SU-DHL-6 (cell line): ENCODE measurements around the gene EML4.

Source experiments
- H2AFZ ChIP-seq: fragments of 200-600 bp; sonication (generic); 2 replicates; pipeline ENCODE4 v1.6.1; 2014; ENCODE audit warnings: low read depth, mild to moderate bottlenecking, moderate library complexity, mixed read lengths, antibody characterized with exemption, low read length; ENCODE audit not compliant: severe bottlenecking
- H3F3A ChIP-seq: fragments of 200-600 bp; shearing (Covaris generic); 2 replicates; pipeline ENCODE4 v1.6.0; 2016; ENCODE audit warnings: antibody characterized with exemption, mild to moderate bottlenecking; ENCODE audit not compliant: insufficient read depth
- H3K27ac ChIP-seq: fragments of 200-600 bp; sonication (generic); 2 replicates; pipeline ENCODE4 v1.5.1; 2016; ENCODE audit warnings: low read depth, mild to moderate bottlenecking, low read length, moderate library complexity, mixed read lengths
- H3K27me3 ChIP-seq: fragments of 200-600 bp; sonication (generic), shearing (Covaris generic); 2 replicates; pipeline ENCODE4 v1.6.0; 2014; ENCODE audit warnings: mild to moderate bottlenecking, low read length
- H3K36me3 ChIP-seq: fragments of 200-600 bp; sonication (generic); 2 replicates; pipeline ENCODE4 v1.6.1; 2014; ENCODE audit warnings: mild to moderate bottlenecking, low read length, mixed read lengths
- H3K4me2 ChIP-seq: fragments of 300-600, 200-600 bp; shearing (Covaris generic), sonication (generic); 2 replicates; pipeline ENCODE4 v1.6.0; 2014; ENCODE audit warnings: low read length, low read depth, mild to moderate bottlenecking; ENCODE audit not compliant: poor library complexity, severe bottlenecking
- H3K4me3 ChIP-seq: fragments of 200-600 bp; sonication (generic); 2 replicates; pipeline ENCODE4 v1.5.1; 2014; ENCODE audit warnings: antibody characterized with exemption, low read length, mild to moderate bottlenecking, mixed read lengths; ENCODE audit not compliant: insufficient read depth, poor library complexity, severe bottlenecking
- H3K79me2 ChIP-seq: fragments of 200-600 bp; sonication (generic); 2 replicates; pipeline ENCODE4 v1.6.1; 2014; ENCODE audit warnings: mild to moderate bottlenecking, low read length, moderate library complexity; ENCODE audit not compliant: insufficient read depth
- H3K9ac ChIP-seq: fragments of 200-600 bp; sonication (generic); 2 replicates; pipeline ENCODE4 v1.7.0; 2014; ENCODE audit warnings: mild to moderate bottlenecking, low read length
- H3K9me2 ChIP-seq: fragments of 200-600 bp; sonication (generic); replicated peaks from 2 replicates; pipeline ENCODE4 v1.6.1; 2014; ENCODE audit warnings: low read length; ENCODE audit not compliant: insufficient read depth
- H3K9me3 ChIP-seq: fragments of 200-600 bp; sonication (generic); 2 replicates; pipeline ENCODE4 v1.6.1; 2014; ENCODE audit warnings: low read length, mixed read lengths; ENCODE audit not compliant: insufficient read depth
- H4K20me1 ChIP-seq: fragments of 200-600 bp; sonication (generic); 2 replicates; pipeline ENCODE4 v1.6.1; 2014; ENCODE audit warnings: low read depth, mild to moderate bottlenecking, antibody characterized with exemption, low read length, moderate library complexity, mixed read lengths
- EZH2phosphoT487 ChIP-seq: fragments of 200-600 bp; sonication (generic), shearing (Covaris generic); conservative IDR thresholded peaks from 2 replicates; pipeline ENCODE4 v1.6.1; 2018; ENCODE audit warnings: mild to moderate bottlenecking, antibody characterized with exemption, low read length, moderate library complexity, mixed read lengths
- TF ChIP-seq, protein P1 (sequence below): fragments of 200-600 bp; sonication (generic); IDR thresholded peaks from one replicate; pipeline ENCODE4 v1.5.1; 2017; ENCODE audit warnings: antibody characterized with exemption, mild to moderate bottlenecking, low read length, moderate library complexity; ENCODE audit not compliant: insufficient read depth, poor library complexity, severe bottlenecking

Gene EML4

DNA sequence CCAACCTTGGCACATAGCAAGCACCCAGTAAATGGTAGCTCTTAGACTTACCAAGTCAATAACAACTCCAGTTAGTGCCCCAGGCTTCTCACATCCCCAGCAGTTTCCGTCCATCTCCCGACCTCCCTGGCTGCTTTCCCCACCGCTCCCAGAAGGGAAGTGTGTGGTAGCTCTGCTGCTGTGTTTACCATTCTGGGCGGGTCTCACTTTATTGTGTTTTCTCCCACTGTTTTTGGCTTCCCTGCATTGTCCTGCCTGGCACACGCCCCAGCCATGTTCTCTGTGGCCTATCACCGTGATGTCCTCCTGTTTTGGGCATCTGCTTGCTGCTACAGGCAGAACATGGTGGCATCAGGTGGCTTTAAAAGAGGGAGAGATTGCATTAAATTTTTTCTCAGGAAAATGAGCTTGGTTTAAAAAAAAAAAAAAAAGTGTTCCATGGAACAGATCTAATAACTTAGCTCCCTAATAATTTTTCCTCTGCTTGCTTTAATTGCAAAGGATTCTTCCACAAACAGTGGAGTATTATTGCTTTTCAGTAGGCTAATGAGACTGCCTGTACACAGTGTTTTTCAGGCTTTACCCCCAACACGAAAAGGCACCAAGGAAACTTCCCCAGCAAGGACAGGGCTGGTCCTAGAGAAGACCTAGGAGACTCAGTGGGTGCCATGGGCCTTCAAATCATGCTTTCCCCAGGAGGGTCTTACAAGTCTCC lies 199.8 kb downstream of the EML4 start:
- Histone ChIP-seq H3K9ac (no peak overlapping the region), H3K79me2 (no peaks in the 10 kb centered on the region), H3K36me3 (no peaks in the 10 kb centered on the region), H3F3A (no peaks in the 10 kb centered on the region), H2AFZ (no peak overlapping the region), H3K27me3 (no peaks in the 10 kb centered on the region), H3K9me2 (no peaks in the 10 kb centered on the region), H3K9me3 (no peaks in the 10 kb centered on the region), H3K4me3 (no peak overlapping the region), H3K27ac (no peak overlapping the region), H4K20me1 (no peaks in the 10 kb centered on the region), H3K4me2 (no peak overlapping the region)
- no peak for TF ChIP-seq EZH2phosphoT487
- TF ChIP-seq, protein P1, sequence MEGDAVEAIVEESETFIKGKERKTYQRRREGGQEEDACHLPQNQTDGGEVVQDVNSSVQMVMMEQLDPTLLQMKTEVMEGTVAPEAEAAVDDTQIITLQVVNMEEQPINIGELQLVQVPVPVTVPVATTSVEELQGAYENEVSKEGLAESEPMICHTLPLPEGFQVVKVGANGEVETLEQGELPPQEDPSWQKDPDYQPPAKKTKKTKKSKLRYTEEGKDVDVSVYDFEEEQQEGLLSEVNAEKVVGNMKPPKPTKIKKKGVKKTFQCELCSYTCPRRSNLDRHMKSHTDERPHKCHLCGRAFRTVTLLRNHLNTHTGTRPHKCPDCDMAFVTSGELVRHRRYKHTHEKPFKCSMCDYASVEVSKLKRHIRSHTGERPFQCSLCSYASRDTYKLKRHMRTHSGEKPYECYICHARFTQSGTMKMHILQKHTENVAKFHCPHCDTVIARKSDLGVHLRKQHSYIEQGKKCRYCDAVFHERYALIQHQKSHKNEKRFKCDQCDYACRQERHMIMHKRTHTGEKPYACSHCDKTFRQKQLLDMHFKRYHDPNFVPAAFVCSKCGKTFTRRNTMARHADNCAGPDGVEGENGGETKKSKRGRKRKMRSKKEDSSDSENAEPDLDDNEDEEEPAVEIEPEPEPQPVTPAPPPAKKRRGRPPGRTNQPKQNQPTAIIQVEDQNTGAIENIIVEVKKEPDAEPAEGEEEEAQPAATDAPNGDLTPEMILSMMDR, result no peak

DNA sequence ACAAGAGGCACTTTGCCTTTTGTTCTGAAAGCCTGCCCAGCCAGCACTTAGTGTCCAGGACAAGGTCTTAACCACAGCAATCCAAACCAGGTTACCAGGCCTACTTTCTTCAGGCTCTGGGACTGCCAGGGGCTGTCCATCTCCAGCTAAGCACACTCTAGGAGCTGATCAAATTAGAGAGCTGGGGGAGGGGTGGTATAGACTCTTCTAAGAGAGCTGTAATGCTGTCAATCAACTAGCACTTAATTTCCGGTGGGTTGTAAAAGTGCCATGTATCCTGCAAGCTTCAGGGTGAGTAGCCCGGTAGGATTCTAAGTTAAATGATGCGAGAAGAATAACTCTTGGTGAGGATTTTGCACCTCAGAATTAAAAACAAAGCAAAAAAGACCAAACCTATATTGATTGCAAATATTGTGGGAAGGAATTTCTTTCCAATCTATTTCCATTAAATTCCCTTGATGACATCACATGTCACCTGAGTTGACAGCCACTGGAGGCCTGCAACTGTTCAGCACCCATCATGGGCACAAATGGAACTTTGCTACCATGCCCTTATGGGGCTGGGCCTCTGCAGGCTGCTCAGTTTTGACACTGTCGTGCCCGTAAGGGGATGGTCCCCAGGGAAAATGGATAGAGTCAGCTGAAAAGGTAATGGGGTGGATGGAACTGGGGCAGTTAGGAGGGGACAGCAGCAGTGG lies 200.5 kb downstream of the EML4 start:
- TF ChIP-seq, protein P1, result no peak
- TF ChIP-seq EZH2phosphoT487, result no peak
- H3K27me3 ChIP-seq, result no peaks in the 10 kb centered on the region
- H3K4me3 ChIP-seq, result no peak overlapping the region
- H3K36me3 ChIP-seq, result no peaks in the 10 kb centered on the region
- no peaks in the 10 kb centered on the region for H3K9me3 ChIP-seq
- H3K4me2 ChIP-seq, result no peak overlapping the region
- H4K20me1 ChIP-seq, result no peaks in the 10 kb centered on the region
- H3K79me2 ChIP-seq, result no peaks in the 10 kb centered on the region
- H3F3A ChIP-seq, result no peaks in the 10 kb centered on the region
- no peak overlapping the region for H3K27ac ChIP-seq
- H2AFZ ChIP-seq, result no peak overlapping the region
- no peak overlapping the region for H3K9ac ChIP-seq
- H3K9me2 ChIP-seq, result no peaks in the 10 kb centered on the region

DNA sequence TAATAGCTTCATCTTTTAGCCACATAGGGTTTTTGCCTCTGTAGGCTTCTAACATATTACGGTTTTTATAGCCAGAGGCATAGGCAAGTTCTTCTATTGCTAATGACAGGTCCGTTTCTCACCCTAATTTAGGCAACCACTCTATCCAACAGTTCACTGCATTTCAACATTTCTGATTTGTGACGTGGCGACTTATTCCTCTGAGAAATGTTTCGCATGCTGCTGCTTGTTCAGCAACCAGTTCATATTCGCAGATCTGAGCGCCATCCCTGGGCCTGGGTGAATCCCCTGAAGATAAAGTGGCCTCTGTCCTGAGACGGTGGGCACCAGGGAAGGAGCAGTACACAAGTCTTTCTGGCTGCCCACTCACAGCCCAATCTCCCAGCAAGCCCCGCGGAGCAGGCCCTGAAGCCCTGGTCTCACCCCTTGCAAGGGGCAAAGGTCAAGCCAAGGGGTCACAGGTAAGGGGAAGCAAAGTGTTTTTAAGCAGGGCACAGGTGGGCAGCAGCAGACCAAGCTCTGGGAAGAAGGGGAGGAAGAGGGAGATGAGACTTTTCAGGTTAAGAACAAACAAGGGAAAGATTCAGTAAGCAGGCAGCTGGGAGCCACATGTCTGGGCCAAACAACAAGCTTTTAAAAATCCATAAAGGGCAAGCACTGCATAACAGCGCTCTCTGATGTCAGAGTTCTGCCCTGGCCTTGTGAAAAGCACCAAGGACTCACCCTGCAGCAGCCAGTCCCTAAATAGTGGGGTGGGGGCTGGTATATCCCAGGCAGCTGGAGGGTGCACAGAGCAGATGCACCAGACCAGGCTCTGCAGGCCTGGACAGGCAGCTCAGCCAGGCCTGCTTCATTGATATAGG lies 202.7 kb downstream of the EML4 start:
- Histone ChIP-seq H3K27ac (no peak overlapping the region), H3K4me3 (no peak overlapping the region), H3K27me3 (no peaks in the 10 kb centered on the region), H2AFZ (no peak overlapping the region), H3K9me3 (no peaks in the 10 kb centered on the region), H3K36me3 (no peaks in the 10 kb centered on the region), H3K4me2 (no peak overlapping the region), H3K9ac (no peak overlapping the region), H3F3A (no peaks in the 10 kb centered on the region), H3K9me2 (no peaks in the 10 kb centered on the region), H3K79me2 (no peaks in the 10 kb centered on the region), H4K20me1 (no peaks in the 10 kb centered on the region)
- TF ChIP-seq, protein P1, result no peak
- TF ChIP-seq EZH2phosphoT487, result no peak
